Stimulated activated memory B cell treated with anti-CD40 and anti-IgM and Interleukin-4, amounts not matched to agents 10 μg/mL and 1 μg/mL and 100 μg/mL, for 72 hours (primary cell): ENCODE results near the gene DHX8.
"Not testable (repeated sequence)": the region's sequence is repeated elsewhere in the genome, so short reads cannot be mapped to it uniquely, and the experiment has no call there.

Experiments used
- ATAC-seq: fragments of 150-1000 bp; cut with Tn5 transposase; 2 replicates; pipeline ENCODE4 v1.10.0; 2021
- H3K27ac Mint-ChIP-seq: one replicate; pipeline ENCODE4 v1.8.0; 2022; ENCODE audit warnings: mild to moderate bottlenecking, mixed read lengths
- H3K27me3 Mint-ChIP-seq: one replicate; pipeline ENCODE4 v1.8.0; 2022; ENCODE audit warnings: mixed read lengths
- H3K36me3 Mint-ChIP-seq: one replicate; pipeline ENCODE4 v1.8.0; 2022; ENCODE audit warnings: mixed read lengths
- H3K4me1 Mint-ChIP-seq: one replicate; pipeline ENCODE4 v1.8.0; 2022; ENCODE audit warnings: mixed read lengths
- H3K4me3 Mint-ChIP-seq: one replicate; pipeline ENCODE4 v1.8.0; 2022; ENCODE audit warnings: mild to moderate bottlenecking, moderate library complexity, mixed read lengths
- H3K9me3 Mint-ChIP-seq: one replicate; pipeline ENCODE4 v1.8.0; 2022; ENCODE audit warnings: mixed read lengths

DHX8 gene

GRCh38 chr17:43476306-43476705 lies 7.5 kb upstream of the DHX8 start:
- ATAC-seq, H3K9me3 Mint-ChIP-seq, H3K27me3 Mint-ChIP-seq, H3K4me3 Mint-ChIP-seq, H3K4me1 Mint-ChIP-seq, H3K27ac Mint-ChIP-seq, H3K36me3 Mint-ChIP-seq: not testable (repeated sequence)

- no peaks in the 10 kb centered on the region for H3K36me3 Mint-ChIP-seq
- H3K27me3 Mint-ChIP-seq: peaks cover 5% of the 10 kb centered on the region
- no peak overlapping the region for H3K27ac Mint-ChIP-seq
- H3K4me1 Mint-ChIP-seq: no peaks in the 10 kb centered on the region
- no peaks in the 10 kb centered on the region for H3K9me3 Mint-ChIP-seq
- no peak overlapping the region for H3K4me3 Mint-ChIP-seq
- ATAC-seq: no peak
These were observed 5.7 kb upstream of the DHX8 start for GRCh38 chr17:43477832-43478634.

GRCh38 chr17:43479948-43480347 lies 3.8 kb upstream of the DHX8 start:
- Mint-ChIP-seq H3K27ac (no peak overlapping the region), H3K4me1 (peaks cover 11% of the 10 kb centered on the region), H3K9me3 (no peaks in the 10 kb centered on the region), H3K4me3 (no peak overlapping the region), H3K36me3 (peaks cover 5% of the 10 kb centered on the region), H3K27me3 (no peaks in the 10 kb centered on the region)
- ATAC-seq: no peak

GRCh38 chr17:43482103-43483012 lies 1.4 kb upstream of the DHX8 start:
- Mint-ChIP-seq H3K9me3 (no peaks in the 10 kb centered on the region), H3K4me1 (peaks cover 21% of the 10 kb centered on the region), H3K27me3 (no peaks in the 10 kb centered on the region), H3K36me3 (peaks cover 5% of the 10 kb centered on the region), H3K4me3 (no peak overlapping the region), H3K27ac (no peak overlapping the region)
- ATAC-seq: no peak

- H3K27ac Mint-ChIP-seq: no peak overlapping the region
- no peaks in the 10 kb centered on the region for H3K9me3 Mint-ChIP-seq
- H3K27me3 Mint-ChIP-seq: no peaks in the 10 kb centered on the region
- H3K36me3 Mint-ChIP-seq: peaks cover 49% of the 10 kb centered on the region
- H3K4me1 Mint-ChIP-seq: peaks cover 11% of the 10 kb centered on the region
- no peak overlapping the region for H3K4me3 Mint-ChIP-seq
- ATAC-seq: no peak
These were observed 6.8 kb downstream of the DHX8 start for GRCh38 chr17:43490621-43491020.

- H3K4me3 Mint-ChIP-seq, H3K9me3 Mint-ChIP-seq, H3K27me3 Mint-ChIP-seq: not testable (repeated sequence)
- H3K36me3 Mint-ChIP-seq: peaks cover 75% of the 10 kb centered on the region
- H3K4me1 Mint-ChIP-seq: peaks cover 15% of the 10 kb centered on the region
- peak overlapping the region; percentile 56 for H3K27ac Mint-ChIP-seq
- peak; percentile 12 for ATAC-seq
These were observed 25.7 kb downstream of the DHX8 start for GRCh38 chr17:43509440-43509839.

- not testable (repeated sequence) for H3K9me3 Mint-ChIP-seq, H3K27me3 Mint-ChIP-seq, H3K27ac Mint-ChIP-seq, ATAC-seq, H3K4me3 Mint-ChIP-seq
- H3K36me3 Mint-ChIP-seq: peaks cover 60% of the 10 kb centered on the region
- H3K4me1 Mint-ChIP-seq: peaks cover 15% of the 10 kb centered on the region
These were observed 27.4 kb downstream of the DHX8 start for GRCh38 chr17:43511199-43511598.

GRCh38 chr17:43515656-43516055 lies 31.9 kb downstream of the DHX8 start:
- Mint-ChIP-seq H3K9me3 (no peaks in the 10 kb centered on the region), H3K4me1 (peaks cover 14% of the 10 kb centered on the region), H3K27ac (no peak overlapping the region), H3K27me3 (no peaks in the 10 kb centered on the region), H3K36me3 (peaks cover 59% of the 10 kb centered on the region), H3K4me3 (no peak overlapping the region)
- ATAC-seq: no peak

- Mint-ChIP-seq H3K36me3 (peaks cover 64% of the 10 kb centered on the region), H3K27me3 (no peaks in the 10 kb centered on the region), H3K4me3 (no peak overlapping the region), H3K4me1 (peaks cover 14% of the 10 kb centered on the region), H3K27ac (no peak overlapping the region), H3K9me3 (no peaks in the 10 kb centered on the region)
- peak; percentile 31 for ATAC-seq
These were observed 33.4 kb downstream of the DHX8 start for GRCh38 chr17:43517161-43517560.

GRCh38 chr17:43517615-43518386 lies 34.0 kb downstream of the DHX8 start:
- Mint-ChIP-seq H3K27ac (no peak overlapping the region), H3K27me3 (no peaks in the 10 kb centered on the region), H3K4me3 (no peak overlapping the region), H3K4me1 (peaks cover 14% of the 10 kb centered on the region), H3K9me3 (no peaks in the 10 kb centered on the region), H3K36me3 (peaks cover 57% of the 10 kb centered on the region)
- ATAC-seq: peak; percentile 86

- no peaks in the 10 kb centered on the region for H3K27me3 Mint-ChIP-seq
- no peak overlapping the region for H3K27ac Mint-ChIP-seq
- ATAC-seq: no peak
- peaks cover 14% of the 10 kb centered on the region for H3K4me1 Mint-ChIP-seq
- no peak overlapping the region for H3K4me3 Mint-ChIP-seq
- peaks cover 68% of the 10 kb centered on the region for H3K36me3 Mint-ChIP-seq
- no peaks in the 10 kb centered on the region for H3K9me3 Mint-ChIP-seq
These were observed 37.6 kb downstream of the DHX8 start for GRCh38 chr17:43521389-43521788.

GRCh38 chr17:43524945-43525575 lies 41.3 kb downstream of the DHX8 start:
- Mint-ChIP-seq H3K36me3 (peaks cover 50% of the 10 kb centered on the region), H3K4me3 (no peak overlapping the region), H3K27me3 (no peaks in the 10 kb centered on the region)

GRCh38 chr17:43526886-43527648 lies 43.3 kb downstream of the DHX8 start:
- H3K4me1 Mint-ChIP-seq: no peaks in the 10 kb centered on the region
- no peak overlapping the region for H3K4me3 Mint-ChIP-seq
- no peaks in the 10 kb centered on the region for H3K27me3 Mint-ChIP-seq
- H3K27ac Mint-ChIP-seq: no peak overlapping the region
- H3K36me3 Mint-ChIP-seq: peaks cover 32% of the 10 kb centered on the region
- H3K9me3 Mint-ChIP-seq: no peaks in the 10 kb centered on the region
- no peak for ATAC-seq

More at GRCh38 chr17:43524945-43525575, 41.3 kb downstream of the DHX8 start:
- Mint-ChIP-seq H3K4me1 (no peaks in the 10 kb centered on the region), H3K27ac (no peak overlapping the region), H3K9me3 (no peaks in the 10 kb centered on the region)
- no peak for ATAC-seq

- Mint-ChIP-seq H3K27ac (no peak overlapping the region), H3K4me1 (no peaks in the 10 kb centered on the region), H3K9me3 (no peaks in the 10 kb centered on the region), H3K27me3 (no peaks in the 10 kb centered on the region), H3K4me3 (no peak overlapping the region), H3K36me3 (peaks cover 32% of the 10 kb centered on the region)
- ATAC-seq: no peak
These were observed 44.7 kb downstream of the DHX8 start for GRCh38 chr17:43528319-43528987.
